Omental fat pad (tissue), 4 donors: ENCODE data around the gene KCNJ16. TPM values are rescaled to one million over a fixed set of nuclear protein-coding genes. Genes with fewer than 3 reads are reported as not detected.

ENCODE experiments used
- ATAC-seq: fragments of 150-250 bp; one replicate; pipeline ENCODE4 v1.9.1; 2016; ENCODE audit warnings: mild to moderate bottlenecking, moderate library complexity; ENCODE audit not compliant: low FRiP score
- DNase-seq: peaks from one replicate; pipeline ENCODE4 v3.0.0-alpha.2; 2019; ENCODE audit warnings: low spot score
- CTCF ChIP-seq, 3 donors: fragments of 450-650 bp; IDR thresholded peaks; one replicate each; pipeline ENCODE4 v1.5.1; 2016 to 2017; ENCODE audit warnings: antibody characterized with exemption in 3 of 3, mild to moderate bottlenecking in 3 of 3, moderate library complexity in 2 of 3
- total RNA-seq, 4 donors: library from RNA; depleted of rRNA; stranded (reverse); fragments of >200 nt; gene quantifications; one replicate each; pipeline ENCODE4 v1.1.0, GENCODE V29; 2016

The KCNJ16 gene
- total RNA-seq, 4 donors from 2014 or later = 0.24 to 1.4 (median 0.93) TPM

- ATAC-seq (no peak), DNase-seq (no peak)
- TF ChIP-seq CTCF (IDR thresholded peaks at IDR 0.05) = no peak
Measured at GRCh38 chr17:70172449-70172848, 97.4 kb downstream of the KCNJ16 start.

GRCh38 chr17:70172923-70173322 is 97.9 kb downstream of the KCNJ16 start:
- DNase-seq = no peak
- TF ChIP-seq CTCF (IDR thresholded peaks at IDR 0.05) = no peak
- no peak for ATAC-seq

GRCh38 chr17:70173681-70174080 is 98.7 kb downstream of the KCNJ16 start:
- no peak for DNase-seq
- no peak for TF ChIP-seq CTCF (IDR thresholded peaks at IDR 0.05)
- ATAC-seq = no peak

GRCh38 chr17:70181376-70181775 is 106.4 kb downstream of the KCNJ16 start:
- DNase-seq = no peak

GRCh38 chr17:70181866-70182265 is 106.8 kb downstream of the KCNJ16 start:
- ATAC-seq (no peak), DNase-seq (no peak)
- no peak for TF ChIP-seq CTCF (IDR thresholded peaks at IDR 0.05)

More at GRCh38 chr17:70181376-70181775, 106.4 kb downstream of the KCNJ16 start:
- no peak for TF ChIP-seq CTCF (IDR thresholded peaks at IDR 0.05)
- no peak for ATAC-seq

GRCh38 chr17:70183508-70183907 is 108.5 kb downstream of the KCNJ16 start:
- ATAC-seq (no peak), DNase-seq (no peak)
- TF ChIP-seq CTCF (IDR thresholded peaks at IDR 0.05) = no peak

- DNase-seq (no peak), ATAC-seq (no peak)
- no peak for TF ChIP-seq CTCF (IDR thresholded peaks at IDR 0.05)
Measured at GRCh38 chr17:70184207-70184606, 109.2 kb downstream of the KCNJ16 start.
